Measurements from ENCODE around the gene SYCN. TPM values are rescaled to one million over a fixed set of nuclear protein-coding genes. Genes with fewer than 3 reads are reported as not detected.
A peak's percentile ranks its signal among the peaks of the same experiment; 100 is the strongest.
"Not testable (repeated sequence)": the region's sequence is repeated elsewhere in the genome, so short reads cannot be mapped to it uniquely, and the experiment has no call there.

SYCN gene
- not detected for total RNA-seq

- DNase-seq: no peak
These were observed at the start of gene SYCN for GRCh38 chr19:39203372-39204341. SYCN (minus strand) TSS chr19:39204263; CDS start chr19:39204254, 9 bp downstream.

- DNase-seq: no peak
These were observed 49.5 kb upstream of the SYCN start for GRCh38 chr19:39253374-39254149.

- DNase-seq: no peak
These were observed 48.4 kb upstream of the SYCN start for GRCh38 chr19:39252458-39252857.

GRCh38 chr19:39251846-39252245 lies 47.8 kb upstream of the SYCN start:
- no peak for DNase-seq

GRCh38 chr19:39251081-39251480 lies 47.0 kb upstream of the SYCN start:
- no peak for DNase-seq

- no peak for DNase-seq
These were observed 44.7 kb upstream of the SYCN start, which contains the start of gene IFNL4 for GRCh38 chr19:39248806-39249205. IFNL4 (minus strand) TSS chr19:39248856.

DNA sequence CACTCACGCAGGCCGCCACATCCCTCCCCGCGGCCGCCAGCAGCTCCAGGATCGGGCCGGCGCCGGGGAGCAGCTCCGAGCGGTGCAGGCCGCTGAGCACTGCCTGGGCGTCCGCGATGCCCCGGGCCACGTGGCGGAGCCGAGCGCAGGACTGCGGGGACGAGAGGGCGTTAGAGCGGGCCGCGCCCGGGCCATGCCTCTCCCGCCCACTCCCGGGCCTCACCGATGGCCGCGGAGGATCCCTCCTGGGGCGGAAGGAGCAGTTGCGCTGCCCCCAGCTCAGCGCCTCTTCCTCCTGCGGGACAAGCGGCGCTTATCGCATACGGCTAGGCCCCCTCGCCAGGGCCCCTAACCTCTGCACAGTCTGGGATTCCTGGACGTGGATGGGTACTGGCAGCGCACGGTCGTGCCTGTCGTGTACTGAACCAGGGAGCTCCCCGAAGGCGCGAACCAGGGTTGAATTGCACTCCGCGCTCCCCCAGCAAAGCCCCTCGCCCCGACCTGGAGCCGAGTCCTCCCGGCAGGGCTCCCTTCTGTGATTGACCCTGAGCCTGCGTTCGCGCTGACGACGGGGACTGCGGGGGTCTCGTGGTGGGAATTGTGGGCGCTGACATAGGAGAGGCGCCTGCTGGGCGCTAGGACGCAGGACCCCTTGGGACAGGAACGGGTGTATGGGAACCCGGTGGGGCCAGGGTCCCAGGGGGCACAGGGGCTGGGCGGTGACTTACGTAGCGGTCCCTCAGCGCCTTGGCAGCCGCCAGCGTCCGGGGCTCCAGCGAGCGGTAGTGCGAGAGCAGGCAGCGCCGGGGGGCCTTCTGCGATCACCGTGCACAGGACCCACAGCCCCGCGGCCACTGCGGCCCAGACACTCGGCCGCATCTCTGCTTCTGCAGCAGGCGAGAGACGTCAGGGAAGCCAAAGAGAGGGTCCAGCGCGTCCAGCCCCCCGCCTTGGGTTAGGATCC lies 43.9 kb upstream of the SYCN start:
- peak; percentile 2 for DNase-seq

GRCh38 chr19:39246951-39247669 lies 43.0 kb upstream of the SYCN start:
- peak; percentile 53 for DNase-seq

GRCh38 chr19:39245166-39245565 lies 41.1 kb upstream of the SYCN start:
- DNase-seq: not testable (repeated sequence)

DNA sequence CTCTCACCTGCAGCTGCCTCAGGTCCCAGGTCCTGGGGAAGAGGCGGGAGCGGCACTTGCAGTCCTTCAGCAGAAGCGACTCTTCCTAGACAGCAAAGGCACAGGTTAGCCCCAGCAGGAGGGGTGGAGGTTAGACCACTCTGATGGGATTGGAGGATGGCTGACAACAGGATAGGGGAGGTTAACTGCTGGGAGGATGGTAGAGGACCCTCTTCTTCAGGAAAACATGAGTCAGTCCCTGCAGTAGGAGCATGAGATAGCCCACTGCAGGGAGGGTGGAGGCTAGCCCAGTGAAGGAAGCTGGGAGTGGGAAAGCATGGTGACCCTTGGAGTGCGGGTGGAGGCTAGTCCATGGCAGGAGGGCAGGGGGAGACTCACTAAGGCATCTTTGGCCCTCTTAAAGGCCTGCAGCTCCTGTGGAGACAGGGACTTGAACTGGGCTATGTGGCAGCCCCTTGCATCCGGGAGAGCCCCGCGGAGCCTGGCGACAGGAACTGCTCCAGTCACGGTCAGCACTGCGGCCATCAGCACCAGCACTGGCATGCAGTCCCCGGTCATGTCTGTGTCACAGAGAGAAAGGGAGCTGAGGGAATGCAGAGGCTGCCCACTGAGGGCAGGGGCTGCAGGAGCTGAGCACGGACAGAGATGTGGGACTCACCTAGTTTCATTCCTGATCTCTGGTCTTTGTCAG lies 40.5 kb upstream of the SYCN start, which contains the start of gene IFNL3:
Gene IFNL3 (minus strand): TSS at position 597 of the 691 bp plus-strand sequence. CDS start 39 bp downstream, at position 558.
- not testable (repeated sequence) for DNase-seq

DNA sequence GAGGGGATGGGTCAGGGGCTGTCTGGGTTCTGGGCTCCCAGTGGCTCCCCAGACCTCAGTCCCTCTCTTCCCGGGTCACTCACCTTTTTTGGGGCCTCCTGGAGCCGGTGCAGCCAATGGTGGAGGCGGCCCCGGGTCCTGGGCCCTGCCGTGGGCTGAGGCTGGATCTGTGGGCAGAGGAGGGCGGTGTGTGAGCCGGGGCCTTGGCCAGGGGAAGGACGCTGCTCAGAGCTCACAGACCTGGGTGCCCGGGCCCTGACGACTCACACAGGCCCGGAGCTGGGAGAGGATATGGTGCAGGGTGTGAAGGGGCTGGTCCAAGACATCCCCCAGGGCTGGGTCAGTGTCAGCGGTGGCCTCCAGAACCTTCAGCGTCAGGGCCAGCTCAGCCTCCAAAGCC lies 39.7 kb upstream of the SYCN start:
- not testable (repeated sequence) for DNase-seq

DNA sequence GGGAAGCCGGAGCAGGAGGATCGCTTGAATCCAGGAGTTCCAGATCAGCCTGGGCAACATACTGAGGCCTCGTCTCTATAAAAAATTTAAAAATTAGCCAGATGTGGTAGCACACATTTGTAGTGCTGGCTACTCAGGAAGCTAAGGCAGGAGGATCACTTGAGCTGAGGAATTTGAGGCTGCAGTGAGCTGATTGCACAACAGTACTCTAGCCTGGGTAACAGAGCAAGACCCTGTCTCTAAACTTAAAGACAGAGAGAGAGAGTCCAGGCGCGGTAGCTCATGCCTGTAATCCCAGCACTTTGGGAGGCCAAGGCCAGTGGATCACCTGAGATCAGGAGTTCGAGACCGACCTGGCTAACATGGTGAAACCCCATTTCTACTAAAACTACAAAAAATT lies 36.4 kb upstream of the SYCN start:
- no peak for DNase-seq

DNA sequence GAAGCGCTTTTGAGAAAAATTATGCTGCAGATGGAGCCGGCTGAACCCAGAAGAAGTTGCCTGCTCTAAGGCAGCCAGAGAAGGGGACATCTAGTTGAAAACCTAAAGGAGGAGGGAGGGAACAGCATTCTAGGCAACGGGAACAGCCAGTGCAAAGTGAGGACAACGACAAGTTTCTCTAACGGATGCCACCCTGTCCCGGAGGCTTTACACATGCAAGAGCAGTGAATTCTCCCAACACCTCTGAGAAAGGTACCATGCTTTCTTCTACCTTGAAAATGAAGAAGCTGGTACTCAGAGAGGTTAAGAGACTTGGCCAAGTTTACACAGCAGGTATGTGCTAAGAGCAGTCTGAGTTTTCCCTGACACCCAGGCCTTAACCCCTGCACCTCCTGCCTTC lies 34.9 kb upstream of the SYCN start:
- DNase-seq: no peak

DNA sequence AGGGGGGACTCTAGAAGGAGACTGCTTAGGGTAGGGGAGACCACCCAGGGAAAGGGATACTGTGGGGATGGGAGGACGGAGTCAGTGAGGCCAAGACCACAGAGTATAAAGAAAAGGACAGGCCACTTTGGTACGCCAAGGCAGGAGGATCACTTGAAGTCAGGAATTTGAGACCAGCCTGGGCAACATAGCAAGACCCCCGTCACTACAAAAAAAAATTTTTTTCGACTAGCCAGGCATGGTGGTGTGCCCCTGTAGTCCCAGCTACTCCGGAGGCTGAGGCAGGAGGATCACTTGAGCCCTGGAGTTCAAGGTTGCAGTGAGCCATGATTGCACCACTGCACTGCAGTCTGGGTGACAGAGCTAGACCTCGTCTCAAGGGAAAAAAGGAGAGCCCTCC lies 34.1 kb upstream of the SYCN start:
- DNase-seq: no peak

- DNase-seq: no peak
These were observed 33.4 kb upstream of the SYCN start for GRCh38 chr19:39237200-39238184.

DNA sequence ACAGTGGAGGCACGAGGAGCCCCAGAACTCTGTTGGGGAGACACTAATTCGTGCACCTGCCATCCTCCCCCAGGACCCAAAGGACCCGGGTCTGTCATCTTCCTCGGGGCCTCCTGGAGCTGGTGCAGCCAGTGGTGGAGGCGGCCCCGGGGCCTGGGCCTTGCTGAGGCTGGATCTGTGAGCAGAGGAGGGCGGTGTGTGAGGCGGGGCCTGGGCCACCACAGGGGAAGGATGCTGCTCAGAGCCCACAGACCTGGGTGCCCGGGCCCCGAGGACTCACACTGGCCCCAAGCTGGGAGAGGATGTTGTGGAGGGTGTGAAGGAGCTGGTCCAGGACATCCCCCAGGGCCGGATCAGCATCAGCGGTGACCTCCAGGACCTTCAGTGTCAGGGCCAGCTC lies 32.5 kb upstream of the SYCN start:
- no peak for DNase-seq

GRCh38 chr19:39232708-39233107 lies 28.6 kb upstream of the SYCN start:
- DNase-seq: no peak

- DNase-seq: no peak
These were observed 26.2 kb upstream of the SYCN start for GRCh38 chr19:39230096-39230764.

DNA sequence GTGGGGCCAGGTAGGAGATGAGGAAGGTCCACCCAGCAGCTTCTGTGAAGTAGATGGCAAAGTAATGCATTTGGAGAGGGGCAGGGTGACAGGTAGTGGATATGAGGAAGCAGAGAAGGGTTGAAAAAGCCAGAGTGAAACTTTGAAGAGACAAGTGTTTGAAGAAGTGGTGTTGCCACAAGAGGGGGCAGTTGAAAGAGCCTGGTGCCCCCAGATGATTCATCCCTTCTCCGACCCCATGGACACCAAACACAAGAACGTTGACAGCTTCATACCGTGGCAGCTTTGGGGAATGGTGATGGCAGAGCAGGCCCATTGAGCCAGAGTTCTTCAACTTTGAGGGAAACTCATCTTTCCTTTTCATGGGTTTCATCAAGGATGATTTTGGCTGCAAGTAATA lies 20.8 kb upstream of the SYCN start:
- no peak for DNase-seq

Data from tongue (tissue), 2 donors.